Iris pigment epithelial cell (primary cell): ENCODE data around the gene ST8SIA2.
A peak's percentile ranks its signal among the peaks of the same experiment; 100 is the strongest.

ENCODE experiments used
- DNase-seq: peaks from one replicate; pipeline ENCODE4 v3.0.0-alpha.2; 2011; ENCODE audit warnings: low read depth

ST8SIA2 gene

GRCh38 chr15:92395098-92395635 lies 1.5 kb downstream of the ST8SIA2 start:
- DNase-seq: no peak

GRCh38 chr15:92399271-92399950 lies 5.7 kb downstream of the ST8SIA2 start:
- DNase-seq: no peak

- DNase-seq: no peak
Measured at GRCh38 chr15:92400573-92400972, 6.9 kb downstream of the ST8SIA2 start.

GRCh38 chr15:92400980-92401787 lies 7.5 kb downstream of the ST8SIA2 start:
- DNase-seq: no peak

- DNase-seq: no peak
Measured at GRCh38 chr15:92402751-92403150, 9.1 kb downstream of the ST8SIA2 start.

- no peak for DNase-seq
Measured at GRCh38 chr15:92405942-92406341, 12.3 kb downstream of the ST8SIA2 start.

GRCh38 chr15:92407321-92407720 lies 13.6 kb downstream of the ST8SIA2 start:
- no peak for DNase-seq

- DNase-seq: no peak
Measured at GRCh38 chr15:92407916-92408315, 14.2 kb downstream of the ST8SIA2 start.

GRCh38 chr15:92409006-92409405 lies 15.3 kb downstream of the ST8SIA2 start:
- no peak for DNase-seq

GRCh38 chr15:92409521-92409920 lies 15.8 kb downstream of the ST8SIA2 start:
- DNase-seq: no peak

- no peak for DNase-seq
Measured at GRCh38 chr15:92410537-92410936, 16.9 kb downstream of the ST8SIA2 start.

- DNase-seq: no peak
Measured at GRCh38 chr15:92411256-92411655, 17.6 kb downstream of the ST8SIA2 start.

- DNase-seq: no peak
Measured at GRCh38 chr15:92413510-92413909, 19.8 kb downstream of the ST8SIA2 start.

GRCh38 chr15:92415639-92416297 lies 22.1 kb downstream of the ST8SIA2 start:
- no peak for DNase-seq

- DNase-seq: no peak
Measured at GRCh38 chr15:92416557-92416956, 22.9 kb downstream of the ST8SIA2 start.

GRCh38 chr15:92417716-92418115 lies 24.0 kb downstream of the ST8SIA2 start:
- DNase-seq: no peak

- no peak for DNase-seq
Measured at GRCh38 chr15:92418864-92419263, 25.2 kb downstream of the ST8SIA2 start.

GRCh38 chr15:92421976-92422375 lies 28.3 kb downstream of the ST8SIA2 start:
- DNase-seq: peak; percentile 4

GRCh38 chr15:92425578-92426225 lies 32.0 kb downstream of the ST8SIA2 start:
- no peak for DNase-seq

- peak; percentile 29 for DNase-seq
Measured at GRCh38 chr15:92429378-92430068, 35.8 kb downstream of the ST8SIA2 start.

- no peak for DNase-seq
Measured at GRCh38 chr15:92430069-92430440, 36.4 kb downstream of the ST8SIA2 start.

GRCh38 chr15:92435145-92435544 lies 41.5 kb downstream of the ST8SIA2 start:
- no peak for DNase-seq
